ENCODE measurements around the gene PGA5.

Gene PGA5

GRCh38 chr11:61266602-61267001, 25.6 kb downstream of the PGA5 start:
- in situ Hi-C loops (cut with MboI; ENCODE audit: low sequenced_read_pairs), result no loop called here

DNA sequence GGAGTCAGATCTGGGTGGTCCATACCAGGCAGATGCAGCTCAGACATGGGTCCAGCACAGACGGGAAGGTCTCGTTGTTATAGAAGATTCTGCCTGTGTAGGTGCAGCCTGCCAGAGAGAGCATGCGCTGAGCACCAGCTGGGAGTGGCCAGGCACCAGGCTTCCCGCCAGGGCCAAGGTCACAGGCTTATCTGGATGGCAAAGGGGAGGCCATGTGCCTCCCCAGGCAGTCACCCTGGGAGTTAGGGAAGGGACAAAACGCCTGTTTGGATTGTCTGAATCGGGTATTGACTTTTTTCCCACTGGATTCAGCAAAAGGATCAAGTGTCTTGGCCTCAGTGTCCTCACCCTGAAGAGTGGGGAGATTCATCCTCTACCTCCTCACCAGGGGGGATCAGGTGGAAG, 26.5 kb downstream of the PGA5 start:
- in situ Hi-C loops (cut with MboI; ENCODE audit: low sequenced_read_pairs), result no loop called here

- in situ Hi-C loops (cut with MboI; ENCODE audit: low sequenced_read_pairs), result no loop called here
These were observed 27.7 kb downstream of the PGA5 start for GRCh38 chr11:61268588-61269250.

DNA sequence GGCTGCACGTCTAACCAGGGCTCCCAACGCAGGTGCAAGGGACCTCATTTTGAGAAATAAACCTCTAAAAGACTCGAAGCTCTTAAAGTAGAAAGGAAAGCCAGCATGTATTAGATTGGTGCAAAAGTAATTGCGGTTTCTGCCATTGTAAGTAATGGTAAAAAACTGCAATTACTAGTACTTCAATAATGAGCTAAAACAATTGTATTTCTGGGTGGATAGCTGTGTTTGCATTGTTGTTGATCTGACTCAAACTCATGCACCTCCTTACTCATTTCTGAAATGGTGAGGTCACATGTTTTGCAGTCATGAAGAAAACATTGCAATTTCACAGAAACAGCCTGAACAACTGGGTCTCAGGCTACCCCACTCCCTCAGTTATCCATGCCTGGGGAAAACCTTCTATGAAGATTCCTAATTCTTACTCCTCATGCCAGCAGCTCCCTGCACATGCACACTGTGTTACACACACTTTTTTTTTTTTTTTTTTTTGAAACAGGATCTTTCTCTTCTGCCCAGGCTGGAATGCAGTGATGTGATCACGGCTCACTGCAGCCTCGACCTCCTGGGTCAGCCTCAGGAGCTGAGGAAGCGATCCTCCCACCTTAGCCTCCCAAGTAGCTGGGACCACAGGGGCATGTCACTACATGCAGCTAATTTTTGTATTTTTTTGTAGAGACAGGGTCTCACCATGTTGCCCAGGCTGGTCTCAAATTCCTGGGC, 29.5 kb downstream of the PGA5 start:
- in situ Hi-C loops (cut with MboI; ENCODE audit: low sequenced_read_pairs), result no loop called here

DNA sequence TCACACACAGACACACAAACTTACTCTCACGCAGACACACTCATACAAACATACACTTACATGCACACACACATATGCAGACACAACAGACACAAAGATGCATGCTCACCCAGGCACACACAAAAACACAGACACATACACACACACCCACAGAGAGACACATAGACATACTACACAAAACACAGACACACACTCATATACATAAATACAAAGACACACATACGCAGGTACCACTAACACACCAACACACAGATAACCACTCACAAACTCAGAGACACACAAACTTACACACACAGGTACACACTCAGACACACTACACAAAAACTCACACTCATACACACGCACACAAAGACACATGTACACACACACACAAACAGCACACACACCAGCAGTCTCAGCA, 31.8 kb downstream of the PGA5 start:
- in situ Hi-C loops (cut with MboI; ENCODE audit: low sequenced_read_pairs), result no loop called here

DNA sequence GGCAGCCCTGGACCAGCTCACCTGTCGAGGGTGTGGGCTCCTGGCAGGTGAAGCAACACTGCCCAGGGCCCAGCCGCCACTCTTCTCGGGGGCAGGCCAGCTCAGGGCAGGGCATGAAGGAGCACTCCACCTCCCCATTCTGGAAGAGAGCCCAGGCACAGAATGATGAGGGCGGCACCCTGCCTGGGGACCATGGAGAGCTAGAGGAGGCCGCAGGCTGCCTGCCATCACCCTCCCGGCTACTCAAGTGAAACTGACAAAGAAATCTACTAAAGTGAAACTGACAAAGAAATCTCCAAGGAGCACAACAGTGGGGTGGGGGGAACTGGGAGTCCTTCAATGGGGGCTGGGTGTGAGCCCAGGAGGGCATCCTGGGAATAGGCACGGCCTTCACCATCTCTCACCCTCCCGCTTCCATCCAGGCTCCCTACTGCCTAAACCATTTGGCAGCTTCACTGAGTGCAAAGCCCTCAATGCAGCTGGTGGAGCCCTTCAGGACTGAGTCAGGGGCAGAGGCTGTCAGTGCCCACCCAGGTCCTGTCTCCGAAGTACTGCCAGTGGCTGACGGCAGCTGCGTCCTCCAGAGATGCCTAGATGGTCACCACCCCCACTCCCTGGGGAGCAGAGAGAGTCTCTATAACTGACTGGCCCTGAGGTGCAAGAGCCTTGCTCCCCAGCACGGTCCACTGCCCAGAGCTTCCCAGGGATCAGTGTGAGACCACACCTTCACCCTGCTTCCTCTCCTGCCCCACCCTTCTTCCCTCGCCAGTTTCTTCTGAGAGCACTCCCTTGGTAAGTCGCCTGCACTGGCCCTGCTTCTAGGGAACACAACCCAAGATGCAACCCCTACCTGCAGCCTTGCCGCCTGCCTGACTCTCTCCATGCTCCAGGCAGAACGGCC, 32.5 kb downstream of the PGA5 start:
- in situ Hi-C loops (cut with MboI; ENCODE audit: low sequenced_read_pairs), result no loop called here

DNA sequence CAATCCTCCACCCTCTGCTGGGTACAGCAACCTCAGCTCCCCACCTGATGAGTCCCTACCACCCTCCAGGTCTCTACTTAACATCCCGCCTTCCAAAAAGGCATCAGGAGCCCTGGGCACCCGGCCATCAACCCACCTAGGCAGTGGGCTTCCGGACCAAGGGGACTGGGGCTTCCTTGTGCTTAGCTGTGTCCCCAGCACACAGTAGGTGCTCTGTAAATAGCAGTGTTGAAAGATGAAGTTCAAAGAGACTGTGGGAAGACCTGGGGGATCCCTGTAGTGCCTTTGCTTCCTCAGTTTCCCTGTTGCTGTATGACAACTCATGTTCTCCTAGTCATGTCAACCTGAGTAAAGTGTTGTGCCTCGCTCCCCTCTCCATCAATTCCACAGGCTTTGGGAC, 33.1 kb downstream of the PGA5 start:
- in situ Hi-C loops (cut with MboI; ENCODE audit: low sequenced_read_pairs), result no loop called here

GRCh38 chr11:61275191-61275590, 34.2 kb downstream of the PGA5 start:
- in situ Hi-C loops (cut with MboI; ENCODE audit: low sequenced_read_pairs), result no loop called here

GRCh38 chr11:61277186-61278000, 36.4 kb downstream of the PGA5 start:
- in situ Hi-C loops (cut with MboI; ENCODE audit: low sequenced_read_pairs), result no loop called here

- in situ Hi-C loops (cut with MboI; ENCODE audit: low sequenced_read_pairs), result no loop called here
These were observed 37.1 kb downstream of the PGA5 start for GRCh38 chr11:61278001-61278470.

DNA sequence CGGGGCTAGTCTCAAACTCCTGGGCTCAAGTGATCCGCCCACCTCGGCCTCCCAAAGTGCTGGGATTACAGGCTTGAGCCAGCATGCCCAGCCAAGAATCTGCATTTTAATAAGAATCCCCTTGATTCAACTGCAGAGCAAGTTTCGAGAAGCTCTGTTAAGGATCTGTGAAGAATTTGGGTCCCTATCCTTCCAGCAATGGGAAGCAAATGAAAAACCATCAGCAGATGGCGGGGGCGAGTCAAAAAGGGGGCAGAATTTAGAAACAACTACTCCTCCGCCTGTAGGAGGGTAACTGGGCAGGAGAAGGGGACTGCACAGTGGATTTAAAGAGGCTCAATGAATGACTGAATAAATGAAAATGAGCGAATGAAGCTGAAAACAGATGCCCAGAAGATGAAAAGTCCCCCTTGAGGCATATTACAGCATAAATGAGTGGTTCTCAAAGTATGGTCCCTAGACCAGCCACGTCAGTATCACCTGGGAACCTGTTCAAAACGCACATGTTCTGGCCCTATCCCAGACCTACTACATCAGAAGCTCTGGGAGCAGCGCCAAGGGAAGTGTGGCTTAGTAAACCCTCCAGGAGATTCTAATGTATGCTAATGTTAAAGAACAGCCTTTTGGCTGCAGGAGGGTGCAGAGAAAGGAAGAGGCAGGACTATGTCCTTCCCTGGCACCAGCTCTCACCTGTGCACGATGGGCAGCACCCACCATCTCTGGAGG, 39.1 kb downstream of the PGA5 start:
- in situ Hi-C loops (cut with MboI; ENCODE audit: low sequenced_read_pairs), result no loop called here

GRCh38 chr11:61280883-61281580, 40.1 kb downstream of the PGA5 start:
- in situ Hi-C loops (cut with MboI; ENCODE audit: low sequenced_read_pairs), result no loop called here

DNA sequence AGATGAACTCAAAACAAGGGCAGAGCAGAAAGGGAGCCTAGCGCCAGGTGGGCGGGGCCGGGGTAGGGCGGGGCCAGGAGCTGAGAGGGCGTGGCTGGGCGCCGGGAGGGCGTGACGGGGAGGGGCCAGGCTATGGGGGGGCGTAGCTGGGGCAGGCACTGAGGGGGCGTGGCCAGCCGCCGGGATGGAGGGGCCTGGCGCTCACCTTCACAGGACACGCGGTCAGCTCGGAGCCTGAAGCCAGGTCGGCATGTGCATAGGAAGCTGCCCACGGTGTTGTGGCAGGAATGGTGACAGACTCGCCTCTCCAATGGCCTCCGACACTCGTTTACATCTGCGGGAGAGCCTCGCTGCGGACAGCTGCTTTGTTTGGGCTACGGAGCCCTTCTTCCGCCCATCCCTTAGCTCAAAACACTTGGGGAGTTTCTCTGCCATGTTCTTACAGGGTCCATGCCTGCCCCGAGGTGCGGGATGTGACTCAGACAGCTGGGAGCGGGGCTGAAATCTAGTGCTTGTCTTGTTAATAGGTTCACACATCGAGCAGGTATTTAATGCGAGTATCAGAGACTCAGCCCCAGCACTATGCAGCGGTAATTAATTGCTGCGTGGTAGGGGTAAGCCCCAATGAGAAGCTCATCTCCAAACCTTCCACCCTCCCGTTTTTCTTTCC, 40.7 kb downstream of the PGA5 start:
- in situ Hi-C loops (cut with MboI; ENCODE audit: low sequenced_read_pairs), result no loop called here

- in situ Hi-C loops (cut with MboI; ENCODE audit: low sequenced_read_pairs), result no loop called here
These were observed 42.6 kb downstream of the PGA5 start for GRCh38 chr11:61283613-61284012.

GRCh38 chr11:61287338-61287977, 46.5 kb downstream of the PGA5 start:
- in situ Hi-C loops (cut with MboI; ENCODE audit: low sequenced_read_pairs), result no loop called here

DNA sequence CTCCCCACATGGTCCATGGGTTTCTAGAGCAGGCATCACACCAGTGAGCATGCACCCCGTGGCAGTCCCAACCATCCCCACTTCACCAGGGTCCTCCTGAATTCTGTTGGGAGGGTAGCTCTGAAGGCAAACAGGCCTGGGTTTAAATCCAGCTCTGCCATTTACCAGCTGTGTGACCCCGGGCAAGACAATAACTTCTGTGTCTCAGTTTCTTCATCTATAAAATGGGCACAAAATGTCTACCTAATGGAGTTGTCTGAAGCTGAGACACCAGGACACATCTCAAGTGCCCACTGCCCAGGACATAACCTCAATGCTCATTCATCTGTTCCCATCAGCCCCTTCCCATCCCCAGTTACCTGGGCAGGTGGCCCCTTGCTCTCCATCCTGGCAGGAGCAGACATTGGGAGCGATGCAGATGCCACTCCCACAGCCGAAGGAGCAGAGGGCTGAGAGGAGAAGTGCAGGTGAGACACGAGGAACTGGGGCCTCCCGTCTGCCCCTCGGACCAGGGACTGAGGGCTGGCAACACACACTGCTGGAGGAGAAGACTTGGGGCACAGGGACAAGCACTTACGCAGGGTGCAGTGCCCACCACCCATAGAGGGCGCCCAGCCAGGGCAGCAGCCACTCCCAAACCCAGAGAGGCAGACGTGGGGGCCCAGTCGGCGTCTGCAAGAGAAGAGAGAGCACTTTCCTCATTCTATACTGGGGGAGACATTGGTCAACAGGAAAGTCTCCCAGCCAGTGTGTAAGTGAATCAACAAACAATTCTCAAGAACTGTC, 50.1 kb downstream of the PGA5 start:
- in situ Hi-C loops (cut with MboI; ENCODE audit: low sequenced_read_pairs), result no loop called here

DNA sequence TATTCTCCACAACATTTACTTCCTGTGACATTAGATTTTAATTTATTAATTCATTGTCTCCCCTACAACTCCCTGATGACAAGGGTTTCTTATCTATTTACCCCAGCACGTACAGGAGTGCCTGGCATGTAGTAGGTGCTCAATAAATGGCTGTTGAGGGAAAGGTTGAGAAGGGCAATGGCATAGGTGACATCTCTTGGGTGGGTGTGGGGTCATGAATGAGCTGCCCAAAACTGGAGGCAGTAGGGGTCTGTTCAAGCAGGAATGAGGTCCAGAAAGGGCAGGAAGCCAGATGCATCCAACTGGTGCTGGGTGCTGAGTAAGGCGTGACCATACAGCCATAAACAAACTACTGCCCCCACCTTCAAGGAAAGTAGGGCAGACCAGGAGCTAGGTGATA, 51.4 kb downstream of the PGA5 start:
- in situ Hi-C loops (cut with MboI; ENCODE audit: low sequenced_read_pairs), result no loop called here

All from HL-60/S4 treated with phorbol 12-myristate 13-acetate at 8.2 ng/mL for 4 days and 3 days (cell line).